HEK293 (cell line): ENCODE results near the gene SRD5A3.

Source experiments
- CTCF ChIA-PET: fragments of 350-600 bp; formaldehyde crosslinking; extraction: SDS; loops from one replicate; lab custom pipeline; 2021; ENCODE audit warnings: antibody characterized with exemption; lab: Yijun Ruan, JAX
- POLR2A ChIA-PET: fragments of 300-600 bp; formaldehyde crosslinking; extraction: SDS; loops from one replicate; lab custom pipeline; 2020; ENCODE audit warnings: antibody characterized with exemption, inconsistent platforms; lab: Yijun Ruan, JAX
- H3K27ac ChIP-seq: fragments of 200-500 bp; sonication (Bioruptor generic); 2 replicates; pipeline ENCODE4 v1.5.1; 2014; ENCODE audit warnings: low read depth, low read length, control low read depth, inconsistent platforms; ENCODE audit errors: extremely low read depth
- H3K36me3 ChIP-seq, 2 experiments: fragments of 200-500 bp in 1 of 2; sonication (Bioruptor generic) in 1 of 2; 1 replicate in 1 of 2; 2 replicates in 1 of 2; pipeline ENCODE4 v1.5.1; 2014 to 2017; ENCODE audit warnings: inconsistent platforms in 2 of 2, low read length in 2 of 2; ENCODE audit not compliant: control insufficient read depth in 2 of 2, insufficient read depth in 1 of 2
- H3K4me1 ChIP-seq: fragments of 200-500 bp; sonication (Bioruptor generic); 2 replicates; pipeline ENCODE4 v1.5.1; 2014; ENCODE audit warnings: mild to moderate bottlenecking, low read length, inconsistent platforms; ENCODE audit not compliant: control insufficient read depth, insufficient read depth
- H3K4me3 ChIP-seq: 2 replicates; pipeline ENCODE4 v1.5.1; 2011; ENCODE audit warnings: low read depth, mild to moderate bottlenecking, control low read depth, low read length, moderate library complexity
- H3K9me3 ChIP-seq: fragments of 200-500 bp; sonication (Bioruptor generic); 2 replicates; pipeline ENCODE4 v1.5.1; 2014; ENCODE audit warnings: low read depth, low read length, inconsistent platforms; ENCODE audit not compliant: control insufficient read depth, insufficient read depth
- BCL6B ChIP-seq: fragments of 450-650 bp; formaldehyde crosslinking; IDR thresholded peaks from 2 replicates; pipeline ENCODE4 v1.5.1; 2017; ENCODE audit warnings: missing biosample characterization, missing genetic modification characterization
- ELK4 ChIP-seq: IDR thresholded peaks from 2 replicates; pipeline ENCODE4 v1.6.1; 2011; ENCODE audit warnings: mild to moderate bottlenecking, low read depth, low read length, borderline replicate concordance
- GLIS2 ChIP-seq: fragments of 450-650 bp; formaldehyde crosslinking; IDR thresholded peaks from 2 replicates; pipeline ENCODE4 v1.5.1; 2016; ENCODE audit warnings: missing biosample characterization, missing genetic modification characterization
- HOXD13 ChIP-seq: sonication (generic); formaldehyde crosslinking; IDR thresholded peaks from 2 replicates; pipeline ENCODE4 v1.8.0; 2022; ENCODE audit warnings: missing genetic modification reagents, borderline replicate concordance
- PRDM1 ChIP-seq: fragments of 450-650 bp; formaldehyde crosslinking; IDR thresholded peaks from 2 replicates; pipeline ENCODE4; 2016; ENCODE audit warnings: missing biosample characterization, missing genetic modification characterization
- PRDM2 ChIP-seq: fragments of 450-650 bp; formaldehyde crosslinking; IDR thresholded peaks from 2 replicates; pipeline ENCODE4 v1.5.1; 2016; ENCODE audit warnings: missing biosample characterization, missing genetic modification characterization, borderline replicate concordance
- ZFP37 ChIP-seq: fragments of 450-650 bp; formaldehyde crosslinking; IDR thresholded peaks from 2 replicates; pipeline ENCODE4 v1.5.1; 2016; ENCODE audit warnings: missing biosample characterization, missing genetic modification characterization
- ZFP41 ChIP-seq: fragments of 450-650 bp; formaldehyde crosslinking; IDR thresholded peaks from 2 replicates; pipeline ENCODE4 v1.5.1; 2016; ENCODE audit warnings: missing biosample characterization, missing genetic modification characterization, borderline replicate concordance
- ZNF146 ChIP-seq: fragments of 450-650 bp; formaldehyde crosslinking; IDR thresholded peaks from 2 replicates; pipeline ENCODE4 v1.5.1; 2016; ENCODE audit warnings: missing biosample characterization, missing genetic modification characterization
- ZNF280C ChIP-seq: fragments of 450-650 bp; formaldehyde crosslinking; IDR thresholded peaks from 2 replicates; pipeline ENCODE4 v1.5.1; 2016; ENCODE audit warnings: missing biosample characterization, missing genetic modification characterization
- ZNF324 ChIP-seq: fragments of 450-650 bp; formaldehyde crosslinking; IDR thresholded peaks from 2 replicates; pipeline ENCODE4 v1.5.1; 2016; ENCODE audit warnings: missing biosample characterization, missing genetic modification characterization
- ZNF341 ChIP-seq: fragments of 450-650 bp; formaldehyde crosslinking; IDR thresholded peaks from 2 replicates; pipeline ENCODE4; 2016; ENCODE audit warnings: low read depth, missing biosample characterization, missing genetic modification characterization
- ZNF488 ChIP-seq: fragments of 450-650 bp; formaldehyde crosslinking; IDR thresholded peaks from 2 replicates; pipeline ENCODE4 v1.5.1; 2016; ENCODE audit warnings: missing biosample characterization, missing genetic modification characterization
- ZNF513 ChIP-seq: fragments of 450-650 bp; IDR thresholded peaks from 2 replicates; pipeline ENCODE4 v1.5.1; 2018; ENCODE audit warnings: missing biosample characterization, missing genetic modification characterization
- ZNF571 ChIP-seq: fragments of 450-650 bp; formaldehyde crosslinking; IDR thresholded peaks from 2 replicates; pipeline ENCODE4 v1.5.0; 2017; ENCODE audit warnings: missing biosample characterization, missing genetic modification characterization
- ZNF626 ChIP-seq: fragments of 450-650 bp; sonication (Bioruptor Pico); formaldehyde crosslinking; IDR thresholded peaks from 2 replicates; pipeline ENCODE4 v1.5.1; 2018; ENCODE audit warnings: missing biosample characterization, missing genetic modification characterization, inconsistent platforms
- ZNF791 ChIP-seq: fragments of 450-650 bp; formaldehyde crosslinking; IDR thresholded peaks from 2 replicates; pipeline ENCODE4 v1.5.1; 2016; ENCODE audit warnings: missing biosample characterization, missing genetic modification characterization

Gene SRD5A3

GRCh38 chr4:55312489-55313101, 33.4 kb upstream of the SRD5A3 start:
- no peak for TF ChIP-seq ZNF324 (tag by site-specific recombination)
- TF ChIP-seq ELK4 = no peak
- TF ChIP-seq, all 188 proteins: peak for 0
- ChIA-PET POLR2A (no interaction called here), CTCF (interaction anchor here (0.5 to 2.0 kb wide), 14 partner anchors 8 to 1684 kb away, joined by 3 to 16 read pairs (median 3); partner anchors contain the start of gene SRD5A3)

GRCh38 chr4:55314141-55314820, 31.8 kb upstream of the SRD5A3 start:
- Histone ChIP-seq H3K4me1 (no peaks in the 10 kb centered on the region), H3K36me3 (no peaks in the 10 kb centered on the region), H3K4me3 (no peak overlapping the region), H3K9me3 (no peaks in the 10 kb centered on the region), H3K27ac (no peak overlapping the region)
- POLR2A ChIA-PET = no interaction called here
- CTCF ChIA-PET = interaction anchor here (0.6 to 1.2 kb wide), 2 partner anchors 48 to 360 kb away, joined by 3 read pairs; no protein-coding TSS in a partner anchor
- no peak for TF ChIP-seq ZNF791 (tag by site-specific recombination)
- no peak for TF ChIP-seq ZNF513 (tag by site-specific recombination)
- TF ChIP-seq ZNF280C (tag by site-specific recombination) = no peak
- TF ChIP-seq ZNF571 (tag by site-specific recombination) = no peak
- no peak for TF ChIP-seq PRDM1 (tag by site-specific recombination)
- TF ChIP-seq ZNF626 = no peak
- TF ChIP-seq GLIS2 (tag by site-specific recombination) = no peak
- TF ChIP-seq ZNF341 (tag by site-specific recombination) = no peak
- TF ChIP-seq BCL6B = no peak
- no peak for TF ChIP-seq ZFP37 (tag by site-specific recombination)
- TF ChIP-seq PRDM2 = no peak
- no peak for TF ChIP-seq HOXD13
- TF ChIP-seq ZFP41 (tag by site-specific recombination) = no peak
- TF ChIP-seq ZNF146 (tag by site-specific recombination) = no peak
- no peak for TF ChIP-seq ZNF488 (tag by site-specific recombination)

More at GRCh38 chr4:55312489-55313101, 33.4 kb upstream of the SRD5A3 start:
- Histone ChIP-seq H3K27ac (no peak overlapping the region), H3K4me3 (no peak overlapping the region), H3K36me3 (no peaks in the 10 kb centered on the region), H3K4me1 (no peaks in the 10 kb centered on the region), H3K9me3 (no peaks in the 10 kb centered on the region)
